Cardiac muscle cell (in vitro differentiated cells and primary cell): ENCODE measurements around the gene C20orf204. TPM values are rescaled to one million over a fixed set of nuclear protein-coding genes. Genes with fewer than 3 reads are reported as not detected.
A peak's percentile ranks its signal among the peaks of the same experiment; 100 is the strongest.

Experiments used
- DNase-seq, 2 donors: peaks; one replicate each; pipeline versions ENCODE4 v3.0.0 to v3.0.0-alpha.2; 2010 to 2017; ENCODE audit warnings: low read depth in 1 of 2, low spot score in 1 of 2
- H3K27ac ChIP-seq: fragments of 200-600 bp; sonication (generic); 2 replicates; pipeline ENCODE4 v1.5.1; 2016
- H3K27me3 ChIP-seq: fragments of 200-600 bp; sonication (generic); 2 replicates; pipeline ENCODE4 v1.6.0; 2016; ENCODE audit warnings: control low read depth
- H3K36me3 ChIP-seq: fragments of 200-600 bp; sonication (generic); 2 replicates; pipeline ENCODE4 v1.5.1; 2016; ENCODE audit warnings: control low read depth
- H3K4me1 ChIP-seq: fragments of 200-600 bp; sonication (generic); 2 replicates; pipeline ENCODE4 v1.8.1; 2017; ENCODE audit warnings: low read depth, mild to moderate bottlenecking, mixed run types
- H3K4me3 ChIP-seq: fragments of 200-600 bp; sonication (generic); 2 replicates; pipeline ENCODE4 v1.5.1; 2016; ENCODE audit warnings: mild to moderate bottlenecking
- H3K9me3 ChIP-seq: fragments of 200-600 bp; sonication (generic); 2 replicates; pipeline ENCODE4 v1.5.1; 2017; ENCODE audit warnings: low read depth, mild to moderate bottlenecking, control low read depth
- CTCF ChIP-seq: IDR thresholded peaks from 2 replicates; pipeline ENCODE4 v1.5.1; 2012; ENCODE audit warnings: low read depth, mild to moderate bottlenecking, low read length
- polyA plus RNA-seq: library from polyadenylated mRNA; unstranded; fragments of >200 nt; fragmentation: Nextera tagmentation; extraction: Ambion mirVana; gene quantifications from 2 replicates; pipeline ENCODE4 v1.2.1, GENCODE V29; 2016
- total RNA-seq: library from RNA; depleted of rRNA; stranded (reverse); fragments of >200 nt; gene quantifications from 2 replicates; pipeline ENCODE4 v1.2.3, GENCODE V29; 2016

Gene C20orf204
- total and polyA plus RNA-seq, 2 experiments from 2014 or later: 0.76 to 2.2 TPM

GRCh38 chr20:64036346-64037198 is 590 bp downstream of the C20orf204 start:
- H3K9me3 ChIP-seq: no peaks in the 10 kb centered on the region
- DNase-seq: no peak
- peaks cover 47% of the 10 kb centered on the region for H3K27me3 ChIP-seq
- no peak overlapping the region for H3K27ac ChIP-seq
- H3K4me3 ChIP-seq: no peak overlapping the region
- H3K36me3 ChIP-seq: peaks cover 7% of the 10 kb centered on the region
- TF ChIP-seq CTCF: no peak
- peaks cover 8% of the 10 kb centered on the region for H3K4me1 ChIP-seq

GRCh38 chr20:64037199-64037497 is 1.2 kb downstream of the C20orf204 start:
- DNase-seq: no peak
- H3K27me3 ChIP-seq: peaks cover 53% of the 10 kb centered on the region
- TF ChIP-seq CTCF: no peak

GRCh38 chr20:64037498-64038213 is 1.7 kb downstream of the C20orf204 start:
- H3K9me3 ChIP-seq: no peaks in the 10 kb centered on the region
- H3K36me3 ChIP-seq: no peaks in the 10 kb centered on the region
- no peak overlapping the region for H3K27ac ChIP-seq
- peaks cover 57% of the 10 kb centered on the region for H3K27me3 ChIP-seq
- no peak overlapping the region for H3K4me3 ChIP-seq
- TF ChIP-seq CTCF: no peak
- H3K4me1 ChIP-seq: peaks cover 8% of the 10 kb centered on the region
- DNase-seq: no peak

More at GRCh38 chr20:64037199-64037497, 1.2 kb downstream of the C20orf204 start:
- no peak overlapping the region for H3K4me3 ChIP-seq
- H3K27ac ChIP-seq: no peak overlapping the region
- peaks cover 2% of the 10 kb centered on the region for H3K36me3 ChIP-seq
- peaks cover 8% of the 10 kb centered on the region for H3K4me1 ChIP-seq
- H3K9me3 ChIP-seq: no peaks in the 10 kb centered on the region

GRCh38 chr20:64038224-64038564 is 2.2 kb downstream of the C20orf204 start:
- Histone ChIP-seq H3K27me3 (peaks cover 61% of the 10 kb centered on the region), H3K9me3 (no peaks in the 10 kb centered on the region), H3K4me1 (peaks cover 8% of the 10 kb centered on the region), H3K4me3 (peak overlapping the region; percentile 25), H3K27ac (no peak overlapping the region), H3K36me3 (no peaks in the 10 kb centered on the region)
- TF ChIP-seq CTCF: no peak
- no peak for DNase-seq

GRCh38 chr20:64038565-64039292 is 2.7 kb downstream of the C20orf204 start:
- peak; percentile 73 for TF ChIP-seq CTCF
- Histone ChIP-seq H3K9me3 (no peaks in the 10 kb centered on the region), H3K27ac (no peak overlapping the region), H3K27me3 (peaks cover 66% of the 10 kb centered on the region), H3K4me1 (peaks cover 8% of the 10 kb centered on the region), H3K36me3 (no peaks in the 10 kb centered on the region), H3K4me3 (peak overlapping the region; percentile 25)
- peak; percentile 68 to 83 for DNase-seq
